ENCODE measurements around the gene ART4. TPM values are rescaled to one million over a fixed set of nuclear protein-coding genes. Genes with fewer than 3 reads are reported as not detected.

The ART4 gene
- total and polyA plus RNA-seq, 2 donors from 2014 or later = 2.6 to 3.0 TPM

DNA sequence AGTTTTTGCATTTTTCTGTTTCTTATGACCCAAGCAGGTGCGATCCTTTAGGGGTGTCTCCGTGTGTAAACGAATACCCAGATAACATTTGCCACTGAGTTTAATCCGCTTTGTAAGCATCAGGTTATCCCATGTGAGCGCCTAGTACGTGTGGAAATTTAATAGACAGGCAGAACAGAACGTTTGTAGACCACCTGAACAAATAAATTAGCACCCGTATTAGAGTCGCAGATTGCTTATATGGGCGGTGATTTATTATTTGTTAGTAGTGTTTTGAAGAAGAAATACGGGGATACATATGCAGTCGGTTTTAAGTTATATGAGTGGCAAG lies 39.5 kb downstream of the ART4 start:
- no peaks in the 10 kb centered on the region for H3K27me3 ChIP-seq (ENCODE audit: control insufficient read depth, insufficient read depth, low read length)

DNA sequence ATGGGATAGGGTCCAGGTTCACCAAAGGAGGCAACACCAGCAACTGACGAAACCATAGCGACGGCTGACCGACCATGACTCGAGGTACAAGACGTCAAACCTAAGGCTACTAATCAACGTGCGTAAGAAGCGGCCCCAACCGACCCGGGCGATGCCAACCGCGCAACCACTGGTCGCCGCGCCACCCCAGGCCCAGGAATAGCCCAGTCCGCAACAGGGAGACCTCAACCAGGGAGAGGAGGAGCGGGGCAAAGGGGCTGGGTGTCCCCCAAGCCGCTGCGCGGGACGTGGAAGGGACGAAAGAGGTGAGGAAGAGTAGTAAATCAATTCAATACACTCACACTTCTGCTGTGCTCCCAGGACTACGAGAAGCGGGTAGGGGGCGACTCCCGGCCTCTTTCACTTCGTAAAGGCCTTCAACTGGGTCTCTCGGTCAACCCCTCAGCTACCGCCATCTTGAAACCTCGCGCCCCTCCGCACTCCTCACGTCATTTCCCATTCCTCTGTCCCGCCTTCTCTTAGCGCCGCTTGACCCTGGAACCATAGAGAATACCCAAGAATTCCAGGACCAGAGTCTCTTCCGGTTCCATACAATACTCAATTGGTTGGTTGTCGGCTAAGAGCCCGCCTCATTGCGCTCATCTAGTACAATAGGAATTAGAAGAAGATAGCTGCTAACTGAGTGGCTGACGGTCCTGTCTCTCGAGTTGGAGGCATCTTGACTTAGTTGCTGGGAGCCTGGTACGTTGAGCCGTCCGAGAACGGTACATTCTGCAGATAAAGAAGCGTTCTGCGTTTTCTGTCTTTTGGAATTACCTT lies 40.1 kb downstream of the ART4 start, which contains the start of the genes C12orf60 and WBP11:
Gene C12orf60 (plus strand): TSS at position 660 of the 819 bp plus-strand sequence. CDS start 19,266 bp downstream, outside the sequence.
Gene WBP11 (minus strand): TSS at position 468 of the 819 bp plus-strand sequence. CDS start 2,095 bp downstream, outside the sequence.
- TF ChIP-seq, protein P1, sequence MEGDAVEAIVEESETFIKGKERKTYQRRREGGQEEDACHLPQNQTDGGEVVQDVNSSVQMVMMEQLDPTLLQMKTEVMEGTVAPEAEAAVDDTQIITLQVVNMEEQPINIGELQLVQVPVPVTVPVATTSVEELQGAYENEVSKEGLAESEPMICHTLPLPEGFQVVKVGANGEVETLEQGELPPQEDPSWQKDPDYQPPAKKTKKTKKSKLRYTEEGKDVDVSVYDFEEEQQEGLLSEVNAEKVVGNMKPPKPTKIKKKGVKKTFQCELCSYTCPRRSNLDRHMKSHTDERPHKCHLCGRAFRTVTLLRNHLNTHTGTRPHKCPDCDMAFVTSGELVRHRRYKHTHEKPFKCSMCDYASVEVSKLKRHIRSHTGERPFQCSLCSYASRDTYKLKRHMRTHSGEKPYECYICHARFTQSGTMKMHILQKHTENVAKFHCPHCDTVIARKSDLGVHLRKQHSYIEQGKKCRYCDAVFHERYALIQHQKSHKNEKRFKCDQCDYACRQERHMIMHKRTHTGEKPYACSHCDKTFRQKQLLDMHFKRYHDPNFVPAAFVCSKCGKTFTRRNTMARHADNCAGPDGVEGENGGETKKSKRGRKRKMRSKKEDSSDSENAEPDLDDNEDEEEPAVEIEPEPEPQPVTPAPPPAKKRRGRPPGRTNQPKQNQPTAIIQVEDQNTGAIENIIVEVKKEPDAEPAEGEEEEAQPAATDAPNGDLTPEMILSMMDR (IDR thresholded peaks at IDR 0.05; ENCODE audit: borderline replicate concordance, extremely low read depth, insufficient read depth) = no peak
- Histone ChIP-seq H3K36me3 (ENCODE audit: control insufficient read depth in 2 of 3, insufficient read depth in 3 of 3, low read length in 3 of 3) (peaks cover 0 to 12% (median 2%) of the 10 kb centered on the region in 3 donors), H3K4me3 (ENCODE audit: low read length in 3 of 3) (peak within 1 kb of the TSS; percentile 96 to 99 (median 97)), H3K27me3 (ENCODE audit: control insufficient read depth, insufficient read depth, low read length) (no peaks in the 10 kb centered on the region), H3K9me3 (ENCODE audit: control insufficient read depth in 2 of 3, insufficient read depth in 1 of 3, low read length in 3 of 3) (no peaks in the 10 kb centered on the region), H3K9ac (ENCODE audit: low read length in 3 of 3) (peak within 1 kb of the TSS; percentile 98 to 99 (median 99)), H3K4me1 (ENCODE audit: control insufficient read depth in 2 of 3, insufficient read depth in 2 of 3, low read depth in 1 of 3, low read length in 3 of 3) (peaks cover 2 to 4% (median 3%) of the 10 kb centered on the region in 3 donors), H3K27ac (ENCODE audit: low read depth in 2 of 2, low read length in 2 of 2) (peak within 1 kb of the TSS; percentile 85 to 96)
- FAIRE-seq (peak; percentile 99), DNase-seq (peak; percentile 95 to 100 (median 97))
- intact Hi-C loops (cut with DNase I) = no loop called here

More for the DNA sequence above, 39.5 kb downstream of the ART4 start:
- Histone ChIP-seq H3K4me3 (ENCODE audit: low read length in 3 of 3) (peak overlapping the region; percentile 96 to 99 (median 97)), H3K9me3 (ENCODE audit: control insufficient read depth in 2 of 3, insufficient read depth in 1 of 3, low read length in 3 of 3) (no peaks in the 10 kb centered on the region), H3K4me1 (ENCODE audit: control insufficient read depth in 2 of 3, insufficient read depth in 2 of 3, low read depth in 1 of 3, low read length in 3 of 3) (peaks cover 2 to 4% (median 3%) of the 10 kb centered on the region in 3 donors), H3K9ac (ENCODE audit: low read length in 3 of 3) (peak overlapping the region; percentile 75 to 99 (median 96)), H3K27ac (ENCODE audit: low read depth in 2 of 2, low read length in 2 of 2) (peak overlapping the region; percentile 68 to 79), H3K36me3 (ENCODE audit: control insufficient read depth in 2 of 3, insufficient read depth in 3 of 3, low read length in 3 of 3) (peaks cover 0 to 8% (median 2%) of the 10 kb centered on the region in 3 donors)
- DNase-seq (no peak), FAIRE-seq (no peak)
- TF ChIP-seq, protein P1 (IDR thresholded peaks at IDR 0.05; ENCODE audit: borderline replicate concordance, extremely low read depth, insufficient read depth) = no peak
- intact Hi-C loops (cut with DNase I) = no loop called here

DNA sequence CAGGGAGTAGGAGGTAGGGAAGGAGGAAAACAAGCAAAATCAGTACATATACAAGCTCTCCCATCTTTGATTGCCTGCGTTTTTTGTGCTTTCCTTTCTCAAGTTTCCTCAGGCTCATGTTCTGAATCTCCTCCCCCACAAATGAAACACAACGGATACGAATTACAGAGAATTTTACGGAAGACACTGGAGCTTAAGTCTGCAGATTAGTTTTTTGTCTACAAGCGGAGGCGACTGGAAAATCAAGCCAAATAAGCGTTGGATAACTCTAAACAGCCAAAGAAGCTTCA lies 40.7 kb downstream of the ART4 start:
- no peaks in the 10 kb centered on the region for H3K9me3 ChIP-seq (ENCODE audit: control insufficient read depth in 2 of 3, insufficient read depth in 1 of 3, low read length in 3 of 3)

More for the DNA sequence above, 40.7 kb downstream of the ART4 start:
- peak overlapping the region; percentile 85 to 96 for H3K27ac ChIP-seq (ENCODE audit: low read depth in 2 of 2, low read length in 2 of 2)
- peak in 1 of 5 donors; percentile 89 for DNase-seq
- FAIRE-seq = no peak
- TF ChIP-seq, protein P1 (IDR thresholded peaks at IDR 0.05; ENCODE audit: borderline replicate concordance, extremely low read depth, insufficient read depth) = no peak
- intact Hi-C loops (cut with DNase I) = no loop called here
- H3K4me1 ChIP-seq (ENCODE audit: control insufficient read depth in 2 of 3, insufficient read depth in 2 of 3, low read depth in 1 of 3, low read length in 3 of 3) = peaks cover 2 to 4% (median 3%) of the 10 kb centered on the region in 3 donors
- H3K27me3 ChIP-seq (ENCODE audit: control insufficient read depth, insufficient read depth, low read length) = no peaks in the 10 kb centered on the region
- H3K36me3 ChIP-seq (ENCODE audit: control insufficient read depth in 2 of 3, insufficient read depth in 3 of 3, low read length in 3 of 3) = peaks cover 1 to 15% (median 4%) of the 10 kb centered on the region in 3 donors
- H3K4me3 ChIP-seq (ENCODE audit: low read length in 3 of 3) = peak overlapping the region; percentile 96 to 99 (median 97)
- H3K9ac ChIP-seq (ENCODE audit: low read length in 3 of 3) = peak overlapping the region; percentile 98 to 99 (median 99)
